Hematopoietic multipotent progenitor cell treated with erythropoietin and hydrocortisone succinate and interleukin-3 and kit ligand, for 8 days (in vitro differentiated cells): ENCODE data around the gene PSMD13.
A peak's percentile ranks its signal among the peaks of the same experiment; 100 is the strongest.
"Not testable (repeated sequence)": the region's sequence is repeated elsewhere in the genome, so short reads cannot be mapped to it uniquely, and the experiment has no call there.

Experiments used
- DNase-seq: peaks from one replicate; pipeline ENCODE4 v3.0.0-alpha.2; 2015

The PSMD13 gene

DNA sequence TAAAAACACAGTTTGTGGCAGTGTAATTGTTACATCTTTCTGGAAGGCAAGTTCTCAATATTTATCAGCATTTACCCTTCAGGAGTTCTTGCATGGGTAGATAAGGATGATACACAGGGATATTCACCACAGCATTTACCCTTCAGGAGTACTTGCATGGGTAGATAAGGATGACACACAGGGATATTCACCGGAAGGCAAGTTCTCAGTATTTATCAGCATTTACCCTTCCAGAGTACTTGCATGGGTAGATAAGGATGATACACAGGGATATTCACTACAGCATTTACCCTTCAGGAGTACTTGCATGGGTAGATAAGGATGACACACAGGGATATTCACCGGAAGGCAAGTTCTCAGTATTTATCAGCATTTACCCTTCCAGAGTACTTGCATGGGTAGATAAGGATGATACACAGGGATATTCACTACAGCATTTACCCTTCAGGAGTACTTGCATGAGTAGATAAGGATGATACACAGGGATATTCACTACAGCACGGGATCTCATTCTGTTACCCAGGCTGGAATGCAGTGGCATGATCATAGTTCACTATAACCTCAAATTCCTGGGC lies 16.0 kb upstream of the PSMD13 start:
- peak; percentile 96 for DNase-seq

DNA sequence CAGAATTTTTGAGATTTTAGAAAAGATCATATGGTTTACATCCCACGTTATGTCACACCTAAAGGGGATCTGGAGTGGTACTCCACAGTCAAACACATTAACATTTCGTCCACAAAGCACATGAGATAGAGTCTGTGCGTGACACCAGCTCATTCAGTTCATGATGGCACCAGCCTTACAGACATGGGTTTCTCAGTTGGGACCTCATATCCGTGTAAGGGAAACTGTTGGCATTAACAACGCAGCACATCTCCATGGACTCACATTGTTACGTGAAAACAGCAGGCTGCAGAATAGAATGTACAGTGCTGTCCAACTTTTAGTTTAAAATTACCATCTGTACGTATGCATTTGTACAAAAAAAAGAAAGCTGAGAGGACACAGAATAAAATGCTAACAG lies 15.2 kb upstream of the PSMD13 start:
- no peak for DNase-seq

DNA sequence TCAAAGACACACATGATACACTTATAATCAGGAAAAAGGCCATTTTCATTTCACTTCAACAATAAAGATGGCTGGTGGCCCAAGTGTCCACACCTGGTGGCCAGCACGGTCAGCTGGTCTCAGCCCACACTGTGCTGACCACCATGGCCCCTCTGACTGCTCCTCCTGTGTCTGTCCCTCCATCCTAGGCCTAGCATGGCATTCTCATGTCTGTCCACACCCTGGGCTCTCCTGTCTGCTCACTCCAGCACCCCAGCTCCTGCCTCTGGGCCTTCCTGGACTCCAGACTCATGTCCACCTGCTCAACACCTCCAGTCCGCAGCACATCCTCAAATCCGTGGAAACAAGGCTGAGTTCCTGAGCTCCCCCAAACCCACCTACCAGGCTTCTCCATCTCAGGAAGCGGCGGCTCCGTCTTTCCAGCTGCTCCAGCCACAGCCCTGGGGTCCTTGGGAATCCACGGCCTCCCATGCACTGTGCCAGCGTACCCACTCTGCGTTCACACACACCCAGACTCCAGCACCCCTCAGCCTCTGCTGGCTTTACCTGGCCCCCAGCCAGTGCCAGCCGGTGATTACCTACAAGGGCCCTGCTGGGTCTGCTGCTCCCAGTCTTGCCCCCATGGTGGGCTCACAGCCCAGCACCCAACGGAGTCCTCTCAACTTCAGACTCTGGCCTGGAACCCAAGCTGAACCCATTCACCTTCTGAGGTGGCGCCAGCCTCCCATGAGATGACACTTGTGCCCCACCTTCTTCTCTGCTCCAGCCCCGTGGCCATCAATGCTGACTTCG lies 14.6 kb upstream of the PSMD13 start:
- no peak for DNase-seq

DNA sequence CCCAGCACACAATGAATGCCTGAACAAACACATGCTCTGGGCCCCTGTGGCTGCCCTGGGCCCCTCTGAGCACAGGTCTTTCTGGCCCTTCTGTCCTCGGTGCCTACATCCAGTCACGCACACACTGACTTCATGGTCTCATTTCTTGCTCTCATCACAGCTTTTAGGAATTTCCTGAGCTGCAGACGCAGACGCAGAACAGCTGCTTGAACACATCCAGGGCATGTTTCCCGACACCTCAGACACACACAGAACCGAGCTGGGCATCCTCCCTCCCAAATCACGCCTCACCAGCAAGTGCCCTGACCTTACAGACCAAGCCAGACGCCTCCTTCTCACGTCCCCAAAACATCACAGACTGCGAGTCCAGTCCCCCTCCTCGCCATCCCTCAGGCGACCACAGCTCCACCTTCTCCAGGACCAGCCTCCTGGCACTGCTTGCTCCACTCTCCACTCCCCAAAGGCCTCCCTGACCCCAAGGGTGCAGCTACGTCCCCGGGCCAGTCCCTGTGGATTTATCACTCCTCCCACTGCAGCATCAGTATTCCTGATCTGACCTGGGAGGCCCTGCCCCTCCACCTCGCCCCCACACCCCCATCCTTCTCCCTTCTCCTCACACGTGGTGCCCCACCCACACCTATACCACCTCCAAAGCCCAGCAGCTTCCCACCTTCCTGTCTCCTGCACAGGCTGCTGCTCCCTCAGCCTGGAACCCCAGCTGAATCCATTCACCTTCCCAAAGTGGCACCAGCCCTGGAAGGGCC lies 13.6 kb upstream of the PSMD13 start:
- no peak for DNase-seq

DNA sequence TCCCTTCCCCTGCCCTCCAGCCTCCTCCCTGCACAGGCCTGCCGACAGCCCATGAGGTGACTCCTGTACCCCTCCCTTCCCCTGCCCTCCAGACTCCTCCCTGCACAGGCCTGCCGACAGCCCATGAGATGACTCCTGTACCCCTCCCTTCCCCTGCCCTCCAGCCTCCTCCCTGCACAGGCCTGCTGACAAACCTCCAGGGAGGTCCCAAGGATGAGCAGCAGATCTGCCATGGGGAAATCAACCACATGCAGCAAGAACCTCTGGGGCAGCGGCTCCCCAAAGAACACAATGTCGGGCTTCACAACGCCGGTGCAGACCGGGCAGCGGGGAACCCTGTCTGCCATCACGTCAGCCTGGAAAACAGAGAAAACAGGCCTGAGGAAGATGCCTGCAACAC lies 12.9 kb upstream of the PSMD13 start:
- no peak for DNase-seq

DNA sequence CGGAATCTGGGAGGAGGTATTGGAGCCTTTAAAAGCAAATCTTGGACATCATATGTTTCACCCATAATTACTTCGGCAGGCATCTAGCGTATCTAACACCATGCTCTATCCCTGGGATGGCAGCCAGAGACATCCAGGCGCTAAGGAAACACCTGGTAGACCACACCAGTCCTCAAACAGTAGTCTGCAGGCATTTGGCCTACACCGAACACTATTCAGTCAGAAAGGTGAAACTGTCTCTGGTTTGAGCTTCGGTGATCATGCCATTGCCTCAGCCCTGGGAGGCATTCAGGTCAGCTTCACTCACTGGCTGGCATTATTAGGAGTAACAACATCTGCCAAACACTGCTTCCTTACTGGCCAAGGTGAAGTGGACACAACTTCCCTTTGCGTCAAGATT lies 12.4 kb upstream of the PSMD13 start:
- no peak for DNase-seq

DNA sequence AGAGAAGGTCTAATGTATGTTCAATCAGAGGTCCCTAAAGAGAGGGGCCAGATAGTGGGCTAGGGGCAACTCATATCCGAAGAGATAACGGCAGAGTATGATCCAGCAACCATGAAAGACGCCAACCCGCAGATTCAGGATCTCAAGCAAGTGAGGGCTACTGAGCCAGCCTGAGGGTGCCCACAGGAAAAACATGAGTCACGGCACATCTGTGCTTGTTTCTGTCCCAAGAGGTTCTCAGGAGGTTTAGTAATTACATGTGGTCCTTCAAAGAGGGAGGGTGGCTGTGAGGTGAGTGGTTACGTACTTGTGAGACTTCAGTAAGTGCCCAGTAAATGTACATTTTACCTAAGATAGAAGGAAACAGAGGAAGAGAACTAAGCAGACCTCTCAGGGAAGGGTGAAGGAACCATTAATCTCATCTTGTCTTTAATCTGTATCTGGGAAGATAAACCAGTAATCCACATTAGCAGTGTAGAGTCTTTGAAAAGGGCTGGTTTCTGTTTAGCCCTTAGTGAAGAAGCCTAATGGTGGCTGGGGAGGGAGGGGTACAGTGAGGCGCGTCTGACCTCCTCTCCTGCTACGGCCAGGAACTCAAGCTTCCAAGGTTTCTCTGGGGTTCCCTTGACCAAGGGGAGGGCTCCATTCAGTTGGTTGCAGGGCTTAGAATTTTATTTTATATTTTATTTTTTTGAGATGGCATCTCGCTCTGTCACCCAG lies 10.9 kb upstream of the PSMD13 start:
- DNase-seq, result no peak

DNA sequence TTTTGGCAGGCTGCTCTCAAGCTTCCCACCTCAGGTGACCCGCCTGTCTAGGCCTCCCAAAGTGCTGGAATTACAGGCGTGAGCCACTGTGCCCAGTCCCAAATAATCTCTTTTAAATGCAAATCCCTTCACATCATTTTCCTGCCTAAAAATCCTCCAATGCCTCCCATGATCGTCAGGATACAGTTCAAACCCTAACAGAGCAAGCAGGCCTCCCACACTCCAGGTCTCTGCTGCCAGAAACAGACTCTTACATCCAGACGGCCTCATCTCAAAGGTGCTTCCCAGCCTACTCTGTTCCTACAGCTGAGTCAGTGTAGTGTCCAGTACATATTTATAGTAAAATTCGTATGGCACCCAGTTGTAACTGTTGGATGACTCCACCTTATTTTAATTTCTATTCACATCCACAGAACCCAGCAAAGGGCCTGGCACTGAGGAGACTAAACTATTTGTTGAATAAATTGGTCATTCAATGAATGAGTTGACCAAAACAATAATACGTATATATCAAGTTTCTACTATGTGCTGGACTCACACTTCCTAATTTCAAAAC lies 8.9 kb upstream of the PSMD13 start:
- no peak for DNase-seq

DNA sequence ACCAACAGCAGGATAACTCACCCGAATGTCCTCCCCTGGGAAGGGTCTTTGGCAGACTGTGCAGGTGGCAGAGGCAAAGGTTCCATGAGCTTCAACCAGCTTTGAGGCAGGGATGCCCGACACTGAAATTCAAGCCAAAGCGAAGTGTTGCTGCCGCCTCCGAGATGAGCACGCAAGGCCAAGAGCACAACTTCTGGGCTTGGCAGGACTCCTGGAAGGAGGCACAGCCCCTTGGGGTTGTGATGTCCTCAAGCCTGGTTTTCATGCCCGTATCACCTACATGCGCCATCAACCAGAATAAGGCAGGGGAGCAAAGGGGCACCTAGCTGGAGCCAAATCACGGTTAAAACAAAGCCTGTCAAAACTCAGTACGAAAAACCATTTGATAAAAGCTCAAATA lies 6.3 kb upstream of the PSMD13 start:
- no peak for DNase-seq

DNA sequence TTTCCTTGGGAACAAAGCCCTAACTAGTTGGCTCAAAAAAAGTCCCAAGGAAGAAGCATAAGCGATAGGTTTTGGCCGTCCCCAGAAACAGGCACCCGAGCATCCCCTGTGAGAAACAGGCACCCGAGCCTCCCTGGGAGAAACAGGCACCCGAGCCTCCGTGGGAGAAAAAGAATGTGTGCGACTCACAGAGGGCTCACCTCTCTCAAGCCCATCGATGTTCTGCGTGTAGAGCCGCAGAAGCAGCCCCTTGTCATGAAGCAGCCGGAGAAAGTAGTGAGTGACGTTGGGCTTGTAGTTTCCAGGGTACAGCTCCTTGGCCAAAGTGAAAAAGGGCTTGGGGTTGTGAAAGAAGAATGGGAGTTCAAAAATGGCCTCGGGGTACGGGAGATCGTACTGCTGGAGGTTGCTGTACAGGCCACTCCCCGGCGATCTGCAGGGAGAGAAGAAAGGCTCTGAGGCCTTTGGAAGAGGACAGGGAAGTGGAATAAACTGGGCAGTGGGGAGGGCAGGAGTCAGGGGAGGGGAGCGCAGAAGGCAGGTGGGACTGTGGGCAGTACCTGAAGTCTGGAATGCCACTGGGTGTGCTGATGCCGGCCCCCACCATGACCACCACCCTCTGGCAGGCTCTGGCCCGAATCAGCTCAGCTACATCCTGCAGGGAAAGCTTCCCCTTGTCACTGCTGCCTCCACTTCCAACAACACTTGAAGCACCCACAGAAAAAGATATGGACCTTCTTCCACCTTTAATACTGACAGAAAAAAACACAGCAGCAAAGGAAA lies 3.8 kb upstream of the PSMD13 start:
- no peak for DNase-seq

DNA sequence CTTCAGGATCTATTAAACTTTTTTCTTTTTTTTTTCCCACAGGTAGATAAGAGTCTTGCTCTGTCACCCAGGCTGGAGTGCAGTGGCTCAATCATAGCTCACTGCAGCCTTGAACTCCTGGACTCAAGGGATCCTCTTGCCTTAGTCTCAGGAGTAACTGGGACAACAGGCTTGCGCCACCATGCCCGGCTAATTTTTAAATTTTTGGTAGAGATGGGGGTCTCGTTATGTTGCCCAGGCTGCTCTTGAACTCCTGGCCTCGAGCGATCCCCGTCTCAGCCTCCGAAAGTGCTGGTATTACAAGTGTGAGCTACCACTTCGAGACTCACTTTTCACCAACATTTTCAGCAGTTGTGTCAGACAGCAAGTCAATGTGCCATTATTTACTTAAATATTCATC lies 1.6 kb upstream of the PSMD13 start:
- DNase-seq, result no peak

DNA sequence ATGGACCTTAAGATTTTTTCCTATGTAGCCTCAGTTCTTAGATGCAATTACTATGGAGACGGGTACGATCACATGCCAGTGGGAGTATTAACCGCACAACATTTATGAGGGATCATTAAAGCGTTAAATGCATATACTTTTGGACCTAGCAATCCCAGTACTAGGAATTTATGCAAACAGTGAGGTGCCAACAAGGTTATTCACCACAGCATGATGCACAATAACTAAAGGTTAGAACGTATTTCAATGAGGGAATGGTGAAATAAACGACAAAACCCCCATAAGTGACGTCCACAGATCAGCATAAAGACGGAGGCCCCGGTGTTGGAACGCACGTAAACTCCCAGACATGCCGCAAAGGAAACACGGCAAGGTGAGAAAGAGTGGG lies 1.2 kb upstream of the PSMD13 start:
- peak; percentile 55 for DNase-seq

DNA sequence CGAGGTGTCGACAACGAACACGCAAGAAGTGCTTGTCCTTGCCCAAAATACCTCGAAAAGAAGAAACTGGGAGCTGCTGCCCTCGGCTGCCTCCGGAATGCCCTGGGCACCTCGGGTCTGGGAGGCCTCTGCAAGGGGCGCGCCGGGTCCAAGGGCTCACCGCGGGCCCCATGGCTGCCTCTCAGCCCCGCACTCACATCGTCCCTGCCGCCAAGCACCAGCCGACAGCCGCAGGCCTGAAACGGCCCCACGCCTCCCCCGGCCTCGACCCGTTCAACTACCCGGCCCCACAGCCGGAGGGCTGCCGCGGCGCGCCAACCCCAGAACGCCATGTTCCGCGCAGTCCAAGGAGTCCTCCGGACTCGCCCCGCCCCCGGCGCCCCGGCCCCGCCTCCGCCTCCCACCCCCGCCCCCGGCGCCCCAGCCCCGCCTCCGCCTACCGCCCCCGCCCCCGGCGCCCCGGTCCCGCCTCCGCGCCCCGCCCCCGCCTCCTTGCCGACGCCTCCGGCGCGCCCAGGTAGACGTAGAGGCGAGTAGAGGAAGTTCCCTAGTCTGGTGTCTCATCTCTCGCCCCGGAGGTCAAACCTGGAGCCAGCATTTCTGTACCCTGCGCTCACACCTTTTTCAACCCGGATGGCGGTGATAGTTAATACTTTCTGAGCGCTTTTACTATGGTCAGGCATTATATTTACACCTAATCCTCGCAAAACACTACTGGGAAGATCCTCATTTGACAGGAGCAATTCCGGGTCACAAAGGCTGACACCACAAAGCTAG lies 591 bp upstream of the PSMD13 start, which contains the start of gene SIRT3:
Gene SIRT3 (minus strand): TSS at position 346 of the 777 bp plus-strand sequence. CDS start 14 bp downstream, at position 332.
- peak; percentile 89 for DNase-seq

DNA sequence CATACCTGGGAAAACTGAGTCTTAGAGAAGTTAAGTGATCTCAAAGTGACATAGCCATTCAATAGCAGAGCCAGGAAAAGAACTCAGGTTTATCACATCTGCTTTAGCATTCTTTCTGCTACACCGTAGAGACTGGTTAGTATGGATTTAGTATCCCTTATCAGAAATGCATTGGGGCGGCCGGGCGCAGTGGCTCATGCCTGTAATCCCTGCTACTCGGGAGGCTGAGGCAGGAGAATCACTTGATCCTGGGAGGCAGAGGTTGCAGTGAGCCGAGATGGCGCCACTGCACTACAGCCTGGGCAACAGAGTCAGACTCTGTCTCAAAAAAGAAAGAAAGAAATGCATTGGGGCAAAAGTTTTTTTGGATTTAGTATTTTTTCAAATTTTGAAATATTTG lies 1.6 kb downstream of the PSMD13 start:
- DNase-seq, result not testable (repeated sequence)

DNA sequence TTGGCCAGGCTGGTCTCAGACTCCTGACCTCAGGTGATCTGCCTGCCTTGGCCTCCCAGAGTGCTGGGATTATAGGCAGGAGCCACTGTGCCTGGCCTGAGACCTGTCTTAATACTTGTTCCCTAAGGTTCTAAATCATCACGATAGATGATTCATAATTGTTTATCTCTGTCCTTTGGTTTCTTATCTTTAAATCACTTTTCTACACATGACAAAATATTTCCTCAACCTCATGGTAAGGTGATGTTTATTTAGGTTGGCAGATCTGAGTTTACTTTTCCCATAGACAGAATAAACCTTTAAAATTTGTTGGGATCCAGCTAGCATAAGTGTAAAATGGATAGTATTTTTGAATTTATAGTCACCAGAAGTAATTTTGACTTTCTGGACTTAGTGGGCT lies 3.5 kb downstream of the PSMD13 start:
- no peak for DNase-seq

DNA sequence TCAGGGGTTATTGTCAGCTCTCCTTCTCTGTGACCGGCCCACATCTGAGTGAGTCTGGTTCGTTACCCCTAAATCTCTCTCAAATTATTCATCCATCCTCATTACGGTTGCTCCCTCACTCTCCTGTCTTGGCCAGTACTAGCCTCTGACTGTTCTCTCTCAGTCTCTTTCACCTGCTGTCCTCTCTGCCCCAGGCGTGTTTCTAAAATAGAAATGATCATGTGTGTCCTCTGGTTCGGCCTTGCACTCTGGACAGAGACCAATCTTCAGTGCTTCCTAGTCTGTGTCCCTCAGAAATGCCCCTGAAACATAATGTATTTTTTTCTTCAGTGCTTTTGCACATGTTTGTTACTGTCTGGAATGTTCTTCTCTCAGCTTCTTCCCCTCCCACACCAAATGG lies 4.9 kb downstream of the PSMD13 start:
- no peak for DNase-seq

DNA sequence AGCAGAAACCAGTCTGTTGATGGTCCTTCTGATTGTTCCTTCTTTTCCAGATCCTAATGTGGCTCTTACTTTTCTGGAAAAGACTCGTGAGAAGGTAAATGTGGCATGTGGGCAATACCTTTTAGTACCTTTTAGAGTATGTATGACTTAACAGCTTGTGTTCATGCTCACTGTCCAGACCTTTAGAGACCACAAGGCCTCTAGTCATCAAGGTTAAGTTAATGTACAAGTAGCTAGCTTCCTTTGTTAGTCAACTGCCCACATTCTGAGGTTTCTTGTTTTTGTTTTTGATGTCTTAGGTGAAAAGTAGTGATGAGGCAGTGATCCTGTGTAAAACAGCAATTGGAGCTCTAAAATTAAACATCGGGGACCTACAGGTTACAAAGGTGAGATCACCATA lies 7.6 kb downstream of the PSMD13 start:
- DNase-seq, result no peak

DNA sequence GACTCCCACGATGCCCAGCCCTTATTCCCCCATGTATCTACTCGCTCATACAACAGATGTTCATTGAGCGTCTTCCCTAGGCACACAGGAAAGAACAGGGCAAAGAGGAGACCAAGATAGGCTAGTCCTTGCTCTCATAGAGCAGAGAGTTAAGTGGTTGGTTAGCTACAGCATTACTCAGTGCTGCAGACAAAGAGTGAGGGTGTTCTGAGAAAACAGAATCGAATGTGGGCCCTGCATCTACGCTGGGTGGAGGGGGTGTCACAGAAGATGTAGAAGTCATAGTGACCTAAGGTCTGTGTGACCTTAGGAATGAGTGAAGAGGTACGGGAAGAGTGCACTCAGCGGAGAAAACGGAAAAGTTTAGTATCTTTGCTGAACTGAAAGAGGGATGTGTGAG lies 12.3 kb downstream of the PSMD13 start:
- DNase-seq, result no peak

DNA sequence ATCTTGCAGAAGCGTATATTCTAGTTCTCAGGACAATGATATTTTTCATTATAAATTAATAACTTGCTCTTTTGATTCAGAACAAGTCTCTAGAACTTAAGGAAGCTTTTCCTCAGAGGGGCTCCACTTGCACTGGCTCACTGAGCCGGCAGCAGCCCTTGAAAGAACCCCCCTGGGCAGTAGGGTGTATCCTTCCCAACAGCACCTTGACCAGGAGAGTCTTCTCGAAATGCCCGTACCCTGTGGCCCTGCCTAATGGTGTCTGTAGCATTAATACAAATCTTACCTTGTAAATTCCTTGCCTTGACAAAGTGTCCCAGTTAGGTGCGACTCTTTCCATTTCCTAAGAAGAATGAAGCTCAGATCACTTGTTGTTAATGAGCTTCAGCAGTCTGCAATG lies 13.5 kb downstream of the PSMD13 start:
- no peak for DNase-seq

DNA sequence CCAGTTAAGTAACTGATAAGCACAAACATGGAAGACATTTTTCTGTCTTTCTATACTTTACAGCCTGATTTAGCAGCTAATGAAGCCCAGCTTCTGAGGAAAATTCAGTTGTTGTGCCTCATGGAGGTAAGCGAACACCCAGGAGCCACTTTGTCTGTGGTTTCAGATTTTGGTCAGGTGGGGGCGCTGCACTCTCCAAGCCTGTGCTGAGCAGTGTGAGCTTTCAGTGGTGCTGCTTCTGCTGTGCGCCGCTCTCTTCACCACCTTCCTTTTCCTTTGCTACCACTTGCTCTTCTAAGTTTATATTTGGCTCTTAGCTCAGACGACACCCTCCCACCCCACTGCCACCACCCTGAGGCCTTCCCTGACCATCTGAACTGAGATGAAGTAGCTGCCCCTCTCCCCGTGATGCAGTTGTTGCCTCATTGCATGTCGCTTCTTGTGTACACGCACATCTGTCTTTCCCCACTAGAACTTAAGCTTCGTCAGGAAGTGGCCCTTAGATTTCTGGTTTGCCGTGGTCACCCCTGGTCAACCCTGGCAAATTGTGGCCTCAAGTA lies 14.0 kb downstream of the PSMD13 start:
- peak; percentile 64 for DNase-seq

DNA sequence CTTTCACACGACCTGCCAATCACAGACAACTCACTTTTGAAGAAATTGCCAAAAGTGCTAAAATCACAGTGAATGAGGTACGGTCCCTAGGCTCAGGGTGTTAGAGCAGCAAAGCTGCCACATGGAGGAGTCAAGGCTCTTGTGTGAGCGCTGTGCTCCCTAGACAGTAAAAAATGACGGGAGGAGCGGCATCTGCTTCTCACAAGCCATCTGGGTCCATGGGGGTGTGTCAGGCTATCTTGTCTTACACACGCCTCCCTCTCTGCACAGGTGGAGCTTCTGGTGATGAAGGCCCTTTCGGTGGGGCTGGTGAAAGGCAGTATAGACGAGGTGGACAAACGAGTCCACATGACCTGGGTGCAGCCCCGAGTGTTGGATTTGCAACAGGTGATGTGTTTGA lies 14.8 kb downstream of the PSMD13 start:
- peak; percentile 10 for DNase-seq
